PFSK-1 (cell line): ENCODE results near the gene ZNF431.

Experiments used
- POLR2AphosphoS5 ChIP-seq: IDR thresholded peaks from 2 replicates; pipeline ENCODE4 v1.6.1; 2012; ENCODE audit warnings: low read depth, mild to moderate bottlenecking, control low read depth, low read length, moderate library complexity
- REST ChIP-seq, 2 experiments: IDR thresholded peaks; 2 replicates each; pipeline versions ENCODE4 v1.6.1 to v1.8.0; 2011 to 2012; ENCODE audit warnings: low read depth in 2 of 2, low read length in 2 of 2, control low read depth in 1 of 2, inconsistent platforms in 1 of 2, mild to moderate bottlenecking in 1 of 2, moderate library complexity in 1 of 2; ENCODE audit not compliant: insufficient read depth in 1 of 2
- SIN3A ChIP-seq: IDR thresholded peaks from 2 replicates; pipeline ENCODE4 v1.6.1; 2012; ENCODE audit warnings: mild to moderate bottlenecking, low read length, moderate library complexity, borderline replicate concordance; ENCODE audit not compliant: insufficient read depth
- TAF1 ChIP-seq: IDR thresholded peaks from 2 replicates; pipeline ENCODE4 v1.6.1; 2012; ENCODE audit warnings: low read length, control low read depth, borderline replicate concordance; ENCODE audit not compliant: insufficient read depth

GRCh38 chr19:21233691-21234090 lies 91.9 kb downstream of the ZNF431 start:
- no peak for TF ChIP-seq TAF1
- no peak for TF ChIP-seq POLR2AphosphoS5
- TF ChIP-seq REST (IDR thresholded peaks at IDR 0.05; ENCODE audit: insufficient read depth in 1 of 2, low read depth in 2 of 2, low read length in 2 of 2), result no peak
- no peak for TF ChIP-seq SIN3A
